Activated naive CD8-positive, alpha-beta T cell treated with anti-CD3 and anti-CD28 coated beads for 36 hours (primary cell): ENCODE measurements around the gene WWC1. TPM values are rescaled to one million over a fixed set of nuclear protein-coding genes. Genes with fewer than 3 reads are reported as not detected.

Experiments used
- DNase-seq: peaks from one replicate; pipeline ENCODE4 v3.0.0; 2021
- H3K27ac Mint-ChIP-seq: one replicate; pipeline ENCODE4 v1.8.0; 2022; ENCODE audit warnings: mild to moderate bottlenecking, moderate library complexity, mixed read lengths
- H3K27me3 Mint-ChIP-seq: one replicate; pipeline ENCODE4 v1.8.0; 2022; ENCODE audit warnings: mild to moderate bottlenecking, mixed read lengths
- H3K36me3 Mint-ChIP-seq: one replicate; pipeline ENCODE4 v1.8.0; 2021; ENCODE audit warnings: mild to moderate bottlenecking, mixed read lengths
- H3K4me1 Mint-ChIP-seq: one replicate; pipeline ENCODE4 v1.8.0; 2021; ENCODE audit warnings: mixed read lengths
- H3K4me3 Mint-ChIP-seq: one replicate; pipeline ENCODE4 v1.8.0; 2022; ENCODE audit warnings: mild to moderate bottlenecking, moderate library complexity, mixed read lengths
- H3K9me3 Mint-ChIP-seq: one replicate; pipeline ENCODE4 v1.8.0; 2022; ENCODE audit warnings: mixed read lengths
- total RNA-seq, 2 experiments: library from RNA; stranded (reverse); gene quantifications; one replicate each; pipeline ENCODE4 v1.2.3, GENCODE V29; 2021

The WWC1 gene
- total RNA-seq = 1 to 10 TPM; 1.5 to 2.5 TPM

DNA sequence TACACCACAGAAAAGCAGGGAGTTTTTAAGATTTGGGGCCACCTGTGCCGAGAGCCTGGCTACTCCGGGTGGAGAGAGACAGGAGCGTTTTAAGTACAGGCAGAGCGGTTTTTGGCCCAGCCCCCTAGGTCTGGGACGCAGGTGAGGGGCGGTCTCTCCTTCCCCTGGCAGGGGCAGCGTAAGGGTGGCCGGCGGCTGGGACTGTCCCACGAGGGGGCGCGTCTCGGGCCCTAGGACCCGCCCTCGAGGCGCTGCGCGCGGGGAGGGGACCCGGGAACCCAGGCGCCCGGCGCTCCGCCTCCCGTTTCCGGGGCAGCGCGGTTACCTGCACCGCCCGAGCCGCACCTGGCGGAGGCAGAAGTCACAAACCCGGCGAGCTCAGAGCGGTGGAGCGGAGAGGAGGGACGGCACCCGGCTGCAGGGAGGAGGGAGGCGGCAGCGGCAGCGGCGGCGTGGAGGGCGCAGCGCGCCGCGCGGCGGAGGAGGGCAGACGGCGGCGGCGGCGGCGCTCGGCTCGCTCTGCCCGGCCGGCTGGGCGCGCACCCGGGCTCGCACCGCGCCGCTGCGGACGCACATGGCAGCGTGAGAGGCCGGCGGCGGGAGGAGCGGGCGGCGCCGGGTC is at the start of gene WWC1:
Gene WWC1 (plus strand): TSS at position 304 of the 622 bp plus-strand sequence. CDS start 508 bp downstream, outside the sequence.
- DNase-seq = peak; percentile 63
- Mint-ChIP-seq H3K9me3 (no peaks in the 10 kb centered on the region), H3K4me1 (peaks cover 11% of the 10 kb centered on the region), H3K4me3 (peak within 1 kb of the TSS; percentile 64), H3K36me3 (no peaks in the 10 kb centered on the region), H3K27ac (no peak within 1 kb of the TSS), H3K27me3 (peaks cover 68% of the 10 kb centered on the region)

- H3K4me1 Mint-ChIP-seq = no peaks in the 10 kb centered on the region
- H3K27ac Mint-ChIP-seq = no peak overlapping the region
- peaks cover 4% of the 10 kb centered on the region for H3K27me3 Mint-ChIP-seq
- H3K9me3 Mint-ChIP-seq = no peaks in the 10 kb centered on the region
- DNase-seq = no peak
- no peaks in the 10 kb centered on the region for H3K36me3 Mint-ChIP-seq
- H3K4me3 Mint-ChIP-seq = no peak overlapping the region
Measured at GRCh38 chr5:168244838-168245559, 46.4 kb upstream of the WWC1 start.

DNA sequence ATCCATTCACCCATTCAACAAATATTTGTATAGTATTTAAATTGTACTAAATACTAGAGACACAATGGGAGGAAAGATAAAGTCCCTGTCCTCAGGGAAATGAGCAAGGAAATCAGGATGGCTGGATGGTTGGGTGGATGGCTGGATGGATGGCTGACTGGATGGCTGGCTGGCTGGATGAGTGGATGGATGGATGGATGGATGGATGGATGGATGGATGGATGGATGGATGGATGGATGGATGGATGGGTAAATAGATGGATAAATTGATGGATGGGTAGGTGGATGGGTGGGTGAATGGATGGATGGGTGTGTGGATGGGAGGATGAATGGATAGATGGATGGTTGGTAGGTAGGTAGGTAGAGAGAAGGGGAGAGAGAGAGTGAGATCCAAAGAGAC is 41.5 kb upstream of the WWC1 start:
- Mint-ChIP-seq H3K4me3 (no peak overlapping the region), H3K9me3 (no peaks in the 10 kb centered on the region), H3K36me3 (no peaks in the 10 kb centered on the region), H3K27ac (no peak overlapping the region), H3K27me3 (peaks cover 2% of the 10 kb centered on the region), H3K4me1 (no peaks in the 10 kb centered on the region)
- no peak for DNase-seq

- Mint-ChIP-seq H3K9me3 (no peaks in the 10 kb centered on the region), H3K36me3 (no peaks in the 10 kb centered on the region)
Measured at GRCh38 chr5:168251259-168251658, 40.2 kb upstream of the WWC1 start.

GRCh38 chr5:168254013-168254693 is 37.3 kb upstream of the WWC1 start:
- no peaks in the 10 kb centered on the region for H3K27me3 Mint-ChIP-seq
- no peak overlapping the region for H3K4me3 Mint-ChIP-seq
- H3K4me1 Mint-ChIP-seq = no peaks in the 10 kb centered on the region
- no peaks in the 10 kb centered on the region for H3K9me3 Mint-ChIP-seq
- H3K27ac Mint-ChIP-seq = no peak overlapping the region
- H3K36me3 Mint-ChIP-seq = no peaks in the 10 kb centered on the region
- DNase-seq = no peak

More at GRCh38 chr5:168251259-168251658, 40.2 kb upstream of the WWC1 start:
- no peak overlapping the region for H3K27ac Mint-ChIP-seq
- H3K27me3 Mint-ChIP-seq = no peaks in the 10 kb centered on the region
- no peaks in the 10 kb centered on the region for H3K4me1 Mint-ChIP-seq
- DNase-seq = no peak
- H3K4me3 Mint-ChIP-seq = no peak overlapping the region

DNA sequence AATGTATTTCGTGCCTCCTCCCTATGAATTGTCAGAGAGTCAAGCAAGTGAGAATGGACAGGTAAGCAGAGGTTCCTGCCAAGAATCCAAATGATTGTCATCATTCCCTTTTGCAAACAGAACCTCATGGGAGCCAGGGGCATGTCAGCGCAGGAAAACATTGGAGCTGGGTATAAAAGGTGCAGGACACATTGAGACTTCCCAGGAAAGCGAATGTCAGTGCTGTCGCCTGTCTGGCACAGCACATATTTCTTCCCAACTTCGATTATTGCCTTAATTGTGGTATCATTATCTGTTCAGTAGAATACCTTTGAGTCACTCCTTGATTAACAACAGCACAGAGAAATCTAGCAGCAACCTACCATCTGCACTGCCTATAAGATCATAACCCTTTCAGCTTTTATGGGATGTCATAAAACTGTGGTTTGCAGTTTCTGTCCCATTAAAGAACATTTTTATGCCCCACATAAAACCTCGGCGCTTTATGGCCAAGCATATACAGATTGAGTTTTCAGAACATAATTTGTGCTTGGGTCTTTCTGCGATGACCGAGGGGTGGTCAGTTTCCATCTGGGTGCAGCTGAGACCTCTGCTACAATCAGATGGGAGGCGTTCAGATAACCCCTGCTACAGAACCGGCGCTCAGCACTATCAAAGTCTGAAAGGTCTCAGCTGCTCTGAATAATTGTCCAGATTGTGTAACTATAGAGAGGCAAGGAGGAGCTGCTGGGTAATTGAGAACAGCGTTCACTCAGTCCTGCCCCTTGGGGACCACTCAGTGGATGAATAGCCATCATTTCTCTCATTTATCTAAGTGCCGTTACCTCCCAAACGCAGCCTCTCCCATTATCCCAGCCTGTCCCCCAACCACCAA is 30.9 kb upstream of the WWC1 start:
- Mint-ChIP-seq H3K27ac (no peak overlapping the region), H3K9me3 (no peaks in the 10 kb centered on the region), H3K36me3 (no peaks in the 10 kb centered on the region), H3K4me1 (no peaks in the 10 kb centered on the region), H3K4me3 (no peak overlapping the region), H3K27me3 (no peaks in the 10 kb centered on the region)
- no peak for DNase-seq

DNA sequence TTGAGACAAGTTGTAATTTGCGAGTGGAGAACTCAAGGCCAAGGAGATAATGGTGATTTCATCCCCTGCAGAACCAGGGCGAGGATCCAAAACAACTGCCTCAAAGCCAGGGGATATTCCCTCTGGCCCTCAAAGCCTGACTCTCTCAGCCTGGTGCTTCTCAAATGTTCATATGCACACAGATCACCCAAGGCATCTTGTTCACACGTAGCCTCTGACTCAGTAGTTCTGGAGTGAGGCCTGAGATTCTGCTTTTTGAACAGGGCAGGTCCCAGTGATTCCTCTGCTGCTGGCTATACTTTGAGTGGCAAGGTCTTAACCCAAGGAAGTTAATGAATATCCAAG is 30.2 kb upstream of the WWC1 start:
- Mint-ChIP-seq H3K36me3 (no peaks in the 10 kb centered on the region), H3K4me3 (no peak overlapping the region), H3K27ac (no peak overlapping the region), H3K27me3 (no peaks in the 10 kb centered on the region), H3K4me1 (no peaks in the 10 kb centered on the region), H3K9me3 (no peaks in the 10 kb centered on the region)
- DNase-seq = no peak

GRCh38 chr5:168262042-168262743 is 29.3 kb upstream of the WWC1 start:
- no peaks in the 10 kb centered on the region for H3K9me3 Mint-ChIP-seq
- H3K27me3 Mint-ChIP-seq = no peaks in the 10 kb centered on the region
- DNase-seq = no peak
- H3K36me3 Mint-ChIP-seq = no peaks in the 10 kb centered on the region
- no peaks in the 10 kb centered on the region for H3K4me1 Mint-ChIP-seq
- no peak overlapping the region for H3K27ac Mint-ChIP-seq
- no peak overlapping the region for H3K4me3 Mint-ChIP-seq

DNA sequence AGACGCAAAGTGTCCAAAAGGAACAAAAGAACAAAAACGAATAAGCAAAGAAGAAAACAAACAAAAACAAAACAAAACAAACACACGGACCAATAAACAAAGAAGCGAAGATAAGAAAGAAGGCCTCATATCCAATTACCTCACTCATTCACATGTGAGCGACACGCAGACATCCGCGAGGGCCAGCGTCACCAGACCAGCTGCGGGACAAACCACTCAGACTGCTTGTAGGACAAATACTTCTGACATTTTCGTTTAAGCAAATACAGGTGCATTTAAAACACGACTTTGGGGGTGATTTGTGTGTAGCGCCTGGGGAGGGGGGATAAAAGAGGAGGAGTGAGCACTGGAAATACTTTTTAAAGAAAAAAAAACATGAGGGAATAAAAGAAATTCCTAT is 28.3 kb upstream of the WWC1 start:
- Mint-ChIP-seq H3K36me3 (no peaks in the 10 kb centered on the region), H3K4me1 (no peaks in the 10 kb centered on the region), H3K27me3 (peaks cover 2% of the 10 kb centered on the region), H3K9me3 (no peaks in the 10 kb centered on the region), H3K27ac (no peak overlapping the region), H3K4me3 (no peak overlapping the region)
- no peak for DNase-seq

GRCh38 chr5:168266016-168266415 is 25.4 kb upstream of the WWC1 start:
- Mint-ChIP-seq H3K9me3 (no peaks in the 10 kb centered on the region), H3K27ac (no peak overlapping the region), H3K4me1 (peaks cover 7% of the 10 kb centered on the region), H3K4me3 (no peak overlapping the region), H3K27me3 (peaks cover 26% of the 10 kb centered on the region), H3K36me3 (no peaks in the 10 kb centered on the region)
- DNase-seq = no peak

GRCh38 chr5:168268949-168269936 is 22.2 kb upstream of the WWC1 start:
- H3K27ac Mint-ChIP-seq = no peak overlapping the region

GRCh38 chr5:168269937-168270330 is 21.5 kb upstream of the WWC1 start:
- Mint-ChIP-seq H3K9me3 (no peaks in the 10 kb centered on the region), H3K36me3 (no peaks in the 10 kb centered on the region), H3K27me3 (peaks cover 31% of the 10 kb centered on the region), H3K4me1 (peaks cover 7% of the 10 kb centered on the region), H3K4me3 (no peak overlapping the region), H3K27ac (no peak overlapping the region)
- no peak for DNase-seq

More at GRCh38 chr5:168268949-168269936, 22.2 kb upstream of the WWC1 start:
- Mint-ChIP-seq H3K9me3 (no peaks in the 10 kb centered on the region), H3K27me3 (peaks cover 31% of the 10 kb centered on the region), H3K4me1 (peaks cover 7% of the 10 kb centered on the region), H3K4me3 (peak overlapping the region; percentile 33), H3K36me3 (no peaks in the 10 kb centered on the region)
- DNase-seq = peak; percentile 75

DNA sequence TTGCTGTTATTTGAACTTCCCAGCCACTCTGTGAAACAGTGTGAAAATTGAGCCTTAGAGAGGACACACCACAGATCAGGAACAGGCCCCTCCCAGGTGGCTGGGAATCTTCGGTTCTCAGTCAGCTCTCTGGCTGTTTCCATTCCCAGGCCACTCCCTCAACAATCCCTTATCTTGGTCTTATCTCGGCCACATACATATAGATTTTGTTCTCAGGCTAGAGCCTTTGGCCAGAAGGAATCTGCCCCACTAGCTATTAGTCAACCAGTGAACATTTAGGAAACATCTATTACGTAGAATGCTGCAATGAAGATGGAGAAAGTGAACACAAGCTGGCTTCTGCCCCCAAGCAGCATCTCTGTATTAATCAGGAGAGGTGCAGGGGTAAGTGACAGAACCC is 21.0 kb upstream of the WWC1 start:
- Mint-ChIP-seq H3K4me3 (no peak overlapping the region), H3K36me3 (no peaks in the 10 kb centered on the region), H3K27me3 (peaks cover 31% of the 10 kb centered on the region), H3K9me3 (no peaks in the 10 kb centered on the region), H3K4me1 (peaks cover 7% of the 10 kb centered on the region), H3K27ac (no peak overlapping the region)
- no peak for DNase-seq
